Vagina (tissue), 2 donors: Measurements from ENCODE around the gene NMT1. TPM values are rescaled to one million over a fixed set of nuclear protein-coding genes. Genes with fewer than 3 reads are reported as not detected.

Source experiments
- DNase-seq, 2 donors: peaks; one replicate each; pipeline ENCODE4 v3.0.0-alpha.2; 2017; ENCODE audit errors: extremely low spot score in 2 of 2
- H3K27ac ChIP-seq: fragments of 200-600 bp; sonication (generic); one replicate; pipeline ENCODE4 v1.5.1; 2019
- H3K27me3 ChIP-seq: fragments of 200-600 bp; sonication (generic); one replicate; pipeline ENCODE4 v1.5.1; 2019
- H3K36me3 ChIP-seq, 2 donors: fragments of 200-600 bp; sonication (generic); one replicate each; pipeline ENCODE4 v1.5.1; 2017 to 2019
- H3K4me1 ChIP-seq: fragments of 200-600 bp; sonication (generic); one replicate; pipeline ENCODE4 v1.5.1; 2019
- H3K4me3 ChIP-seq, 2 donors: fragments of 200-600 bp; sonication (generic); 1 replicate in 1 of 2; 2 replicates in 1 of 2; pipeline ENCODE4 v1.5.1; 2016 to 2019
- H3K9me3 ChIP-seq: fragments of 200-600 bp; sonication (generic); one replicate; pipeline ENCODE4 v1.5.1; 2019
- POLR2A ChIP-seq, 2 donors: fragments of 450-650 bp; IDR thresholded peaks; one replicate each; pipeline ENCODE4 v1.6.1; 2017; ENCODE audit warnings: antibody characterized with exemption in 2 of 2, mild to moderate bottlenecking in 2 of 2, moderate library complexity in 2 of 2
- POLR2AphosphoS5 ChIP-seq, 2 donors: sonication (generic); formaldehyde crosslinking; IDR thresholded peaks; one replicate each; pipeline ENCODE4 v1.9.0; 2017; ENCODE audit warnings: antibody characterized with exemption in 2 of 2, mild to moderate bottlenecking in 2 of 2, low read depth in 1 of 2; ENCODE audit not compliant: insufficient read depth in 1 of 2
- intact Hi-C: fragments of 100-400 bp; cut with DNase I; formaldehyde crosslinking; loops from one replicate; pipeline ENCODE4 v1.15.1; 2023
- total RNA-seq: library from RNA; depleted of rRNA; stranded (reverse); fragments of >200 nt; gene quantifications from one replicate; pipeline ENCODE4 v1.2.3, GENCODE V29; 2016
- TF ChIP-seq, protein P1 (sequence below), 3 experiments: fragments of 450-650 bp in 2 of 3; fragments of 200-600 bp in 1 of 3; sonication (generic) in 1 of 3; IDR thresholded peaks; one replicate each; pipeline ENCODE4 v1.5.1; 2017 to 2019; ENCODE audit warnings: antibody characterized with exemption in 3 of 3, mild to moderate bottlenecking in 2 of 3, moderate library complexity in 2 of 3

Gene NMT1
- total RNA-seq, 1 donor from 2014 or later, result 49.4 TPM

DNA sequence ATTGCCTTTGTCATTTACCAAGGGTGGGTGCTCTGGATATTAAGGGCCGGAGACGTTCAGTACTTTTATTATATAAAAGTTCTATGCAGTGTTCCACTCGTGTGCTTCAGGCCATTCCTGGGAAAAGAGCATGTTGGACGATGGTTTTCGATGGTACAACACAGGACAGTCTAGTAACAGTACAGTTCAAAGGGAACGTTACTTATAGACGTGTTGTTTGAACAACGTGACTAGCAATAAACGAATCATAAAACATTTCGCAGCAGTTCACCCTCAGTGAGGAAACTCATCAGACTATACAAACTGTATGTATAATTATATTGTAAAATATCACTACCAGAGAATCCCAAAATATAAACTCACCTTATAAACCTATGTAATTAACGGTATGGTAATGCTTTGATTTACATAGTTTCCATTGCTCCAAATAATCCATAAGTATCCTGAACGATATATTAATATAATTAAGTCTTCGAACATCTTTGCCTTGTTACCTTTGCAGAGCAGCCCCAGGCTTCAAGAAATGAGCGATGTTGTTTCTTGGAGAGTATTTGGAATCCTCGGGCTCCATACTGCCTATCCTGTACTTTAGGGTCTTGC is 589 bp downstream of the NMT1 start:
- Histone ChIP-seq H3K27me3 (no peaks in the 10 kb centered on the region), H3K4me3 (peak overlapping the region; percentile 80 to 81), H3K27ac (peak overlapping the region; percentile 93), H3K9me3 (no peaks in the 10 kb centered on the region), H3K4me1 (peaks cover 65% of the 10 kb centered on the region), H3K36me3 (no peaks in the 10 kb centered on the region)
- no peak for TF ChIP-seq POLR2A (IDR thresholded peaks at IDR 0.05)
- TF ChIP-seq, protein P1, sequence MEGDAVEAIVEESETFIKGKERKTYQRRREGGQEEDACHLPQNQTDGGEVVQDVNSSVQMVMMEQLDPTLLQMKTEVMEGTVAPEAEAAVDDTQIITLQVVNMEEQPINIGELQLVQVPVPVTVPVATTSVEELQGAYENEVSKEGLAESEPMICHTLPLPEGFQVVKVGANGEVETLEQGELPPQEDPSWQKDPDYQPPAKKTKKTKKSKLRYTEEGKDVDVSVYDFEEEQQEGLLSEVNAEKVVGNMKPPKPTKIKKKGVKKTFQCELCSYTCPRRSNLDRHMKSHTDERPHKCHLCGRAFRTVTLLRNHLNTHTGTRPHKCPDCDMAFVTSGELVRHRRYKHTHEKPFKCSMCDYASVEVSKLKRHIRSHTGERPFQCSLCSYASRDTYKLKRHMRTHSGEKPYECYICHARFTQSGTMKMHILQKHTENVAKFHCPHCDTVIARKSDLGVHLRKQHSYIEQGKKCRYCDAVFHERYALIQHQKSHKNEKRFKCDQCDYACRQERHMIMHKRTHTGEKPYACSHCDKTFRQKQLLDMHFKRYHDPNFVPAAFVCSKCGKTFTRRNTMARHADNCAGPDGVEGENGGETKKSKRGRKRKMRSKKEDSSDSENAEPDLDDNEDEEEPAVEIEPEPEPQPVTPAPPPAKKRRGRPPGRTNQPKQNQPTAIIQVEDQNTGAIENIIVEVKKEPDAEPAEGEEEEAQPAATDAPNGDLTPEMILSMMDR (IDR thresholded peaks at IDR 0.05), result no peak
- TF ChIP-seq POLR2AphosphoS5 (IDR thresholded peaks at IDR 0.05; ENCODE audit: insufficient read depth in 1 of 2, low read depth in 1 of 2), result no peak
- no peak for DNase-seq
- intact Hi-C loops, result no loop called here

DNA sequence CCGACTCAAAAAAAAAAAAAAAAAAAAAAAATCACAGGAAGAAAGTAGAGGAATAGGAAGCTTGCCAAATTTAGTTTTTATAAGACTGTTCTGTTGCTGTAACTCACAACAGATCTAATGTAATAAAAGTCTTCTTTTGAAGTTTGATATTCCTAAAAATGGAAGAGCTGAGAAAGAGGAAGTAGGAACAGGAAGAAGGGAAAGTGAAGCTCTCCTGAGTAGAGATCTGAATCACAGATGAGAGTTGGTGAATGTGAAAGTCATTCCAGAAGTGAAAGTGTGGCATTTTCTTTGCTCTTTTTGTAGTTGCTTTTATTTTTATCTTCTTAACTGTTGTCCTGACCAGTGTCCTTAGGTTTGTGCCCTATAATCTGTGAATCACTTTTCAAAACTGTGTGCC is 2.1 kb downstream of the NMT1 start:
- intact Hi-C loops, result no loop called here
- Histone ChIP-seq H3K4me3 (no peak overlapping the region), H3K36me3 (no peaks in the 10 kb centered on the region), H3K9me3 (no peaks in the 10 kb centered on the region), H3K27me3 (no peaks in the 10 kb centered on the region), H3K27ac (no peak overlapping the region), H3K4me1 (peaks cover 73% of the 10 kb centered on the region)
- DNase-seq, result no peak
- TF ChIP-seq POLR2AphosphoS5 (IDR thresholded peaks at IDR 0.05; ENCODE audit: insufficient read depth in 1 of 2, low read depth in 1 of 2) (no peak), POLR2A (IDR thresholded peaks at IDR 0.05) (no peak)
- TF ChIP-seq, protein P1 (IDR thresholded peaks at IDR 0.05), result no peak

DNA sequence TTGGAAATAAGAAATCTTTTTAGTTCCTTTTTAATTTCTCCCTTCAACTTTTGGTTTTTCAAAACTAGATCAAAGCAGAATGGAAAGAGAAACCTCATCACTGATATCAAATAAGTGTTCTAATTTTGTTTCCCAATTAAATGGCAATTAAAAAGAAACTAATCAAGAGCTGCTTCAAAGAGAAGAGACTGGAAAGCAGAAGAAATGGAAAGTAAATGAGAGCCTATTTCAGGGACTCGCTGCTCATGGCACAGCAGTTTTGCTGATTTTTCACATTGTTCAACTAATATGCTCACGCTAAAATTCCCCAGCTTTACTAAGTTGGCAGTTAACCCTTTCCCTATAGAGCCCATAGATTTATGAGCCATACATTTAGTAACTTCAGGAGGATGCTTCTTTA is 6.5 kb downstream of the NMT1 start:
- Histone ChIP-seq H3K4me1 (peaks cover 71% of the 10 kb centered on the region), H3K27ac (no peak overlapping the region)
- intact Hi-C loops, result no loop called here

DNA sequence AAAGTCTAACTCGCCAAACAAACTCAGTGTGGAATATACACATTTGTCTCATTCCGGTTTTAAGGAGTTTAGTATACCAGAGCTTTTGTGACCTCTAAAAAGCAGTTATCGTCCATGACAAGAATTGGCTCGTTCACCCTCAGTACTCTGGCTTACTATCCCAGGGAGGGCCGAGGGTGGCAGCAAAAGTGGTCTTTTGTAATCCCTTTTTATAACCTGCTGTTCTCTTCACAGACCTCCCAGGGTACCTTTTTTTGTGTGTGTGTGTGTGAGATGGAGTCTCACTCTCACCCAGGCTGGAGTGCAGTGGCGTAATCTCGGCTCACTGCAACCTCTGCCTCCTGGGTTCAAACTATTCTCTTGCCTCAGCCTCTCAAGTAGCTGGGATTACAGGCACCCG is 8.9 kb downstream of the NMT1 start:
- no peak overlapping the region for H3K27ac ChIP-seq
- TF ChIP-seq POLR2A (IDR thresholded peaks at IDR 0.05) (no peak), POLR2AphosphoS5 (IDR thresholded peaks at IDR 0.05; ENCODE audit: insufficient read depth in 1 of 2, low read depth in 1 of 2) (no peak)
- TF ChIP-seq, protein P1 (IDR thresholded peaks at IDR 0.05), result no peak
- DNase-seq, result no peak
- no peak overlapping the region for H3K4me3 ChIP-seq
- intact Hi-C loops, result no loop called here
- peaks cover 71% of the 10 kb centered on the region for H3K4me1 ChIP-seq
- peaks cover 0 to 14% of the 10 kb centered on the region in 2 donors for H3K36me3 ChIP-seq
- H3K27me3 ChIP-seq, result no peaks in the 10 kb centered on the region
- no peaks in the 10 kb centered on the region for H3K9me3 ChIP-seq

More for the DNA sequence above, 6.5 kb downstream of the NMT1 start:
- Histone ChIP-seq H3K27me3 (no peaks in the 10 kb centered on the region), H3K9me3 (no peaks in the 10 kb centered on the region), H3K36me3 (peaks cover 0 to 14% of the 10 kb centered on the region in 2 donors), H3K4me3 (no peak overlapping the region)
- DNase-seq, result no peak
- TF ChIP-seq POLR2AphosphoS5 (IDR thresholded peaks at IDR 0.05; ENCODE audit: insufficient read depth in 1 of 2, low read depth in 1 of 2) (no peak), POLR2A (IDR thresholded peaks at IDR 0.05) (no peak)
- TF ChIP-seq, protein P1 (IDR thresholded peaks at IDR 0.05), result no peak

DNA sequence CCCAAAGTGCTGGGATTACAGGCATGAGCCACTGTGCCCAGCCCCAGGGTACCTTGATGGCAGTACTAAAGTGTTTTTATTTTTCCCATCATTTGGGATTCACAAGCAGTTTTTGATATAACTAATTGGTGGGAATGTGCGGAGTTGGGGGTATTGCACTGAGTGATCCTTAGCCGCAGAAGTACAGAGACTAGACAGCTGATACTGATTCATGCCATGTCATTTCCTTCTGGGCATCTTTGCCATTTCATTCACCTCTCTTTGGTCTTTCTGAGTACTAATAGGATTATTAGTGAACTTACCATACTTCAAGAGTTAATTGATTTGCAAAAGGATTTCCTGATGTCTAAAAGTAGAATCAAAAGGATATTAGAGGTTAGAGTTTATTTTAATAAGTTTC is 9.7 kb downstream of the NMT1 start:
- H3K27ac ChIP-seq, result no peak overlapping the region
- no peak for DNase-seq
- no peak for TF ChIP-seq POLR2AphosphoS5 (IDR thresholded peaks at IDR 0.05; ENCODE audit: insufficient read depth in 1 of 2, low read depth in 1 of 2)
- no peak for TF ChIP-seq POLR2A (IDR thresholded peaks at IDR 0.05)
- TF ChIP-seq, protein P1 (IDR thresholded peaks at IDR 0.05), result no peak
- H3K36me3 ChIP-seq, result peaks cover 0 to 14% of the 10 kb centered on the region in 2 donors
- H3K4me1 ChIP-seq, result peaks cover 70% of the 10 kb centered on the region
- no peaks in the 10 kb centered on the region for H3K9me3 ChIP-seq
- intact Hi-C loops, result no loop called here
- H3K27me3 ChIP-seq, result no peaks in the 10 kb centered on the region
- H3K4me3 ChIP-seq, result no peak overlapping the region
